Uterus (tissue), 4 donors: ENCODE data around the gene ZCWPW1. TPM values are rescaled to one million over a fixed set of nuclear protein-coding genes. Genes with fewer than 3 reads are reported as not detected.
"Not testable (repeated sequence)": the region's sequence is repeated elsewhere in the genome, so short reads cannot be mapped to it uniquely, and the experiment has no call there.

Experiments
- DNase-seq, 2 donors: peaks; one replicate each; pipeline ENCODE4 v3.0.0-alpha.2; 2019 to 2020
- H3K27ac ChIP-seq, 2 donors: fragments of 200-600 bp; sonication (generic); 1 replicate in 1 of 2; 2 replicates in 1 of 2; pipeline ENCODE4 v1.5.1; 2016 to 2018
- H3K27me3 ChIP-seq, 2 donors: fragments of 200-600 bp; sonication (generic); one replicate each; pipeline ENCODE4 v1.5.1; 2018 to 2019; ENCODE audit warnings: control low read depth in 1 of 2
- H3K36me3 ChIP-seq, 2 donors: fragments of 200-600 bp; sonication (generic); one replicate each; pipeline ENCODE4 v1.5.1; 2019; ENCODE audit warnings: control low read depth in 1 of 2
- H3K4me1 ChIP-seq, 2 donors: fragments of 200-600 bp; sonication (generic); one replicate each; pipeline ENCODE4 v1.5.1; 2018 to 2019; ENCODE audit warnings: control low read depth in 1 of 2
- H3K4me3 ChIP-seq, 2 donors: fragments of 200-600 bp; sonication (generic); 1 replicate in 1 of 2; 2 replicates in 1 of 2; pipeline ENCODE4 v1.5.1; 2018 to 2019; ENCODE audit warnings: mild to moderate bottlenecking in 1 of 2
- H3K9me3 ChIP-seq, 2 donors: fragments of 200-600 bp; sonication (generic); one replicate each; pipeline ENCODE4 v1.5.1; 2019; ENCODE audit warnings: control low read depth in 1 of 2
- CTCF ChIP-seq, 4 experiments: fragments of 200-600 bp in 2 of 4; fragments of 450-650 bp in 2 of 4; sonication (generic) in 2 of 4; IDR thresholded peaks; one replicate each; pipeline ENCODE4 v1.5.1; 2016 to 2019; ENCODE audit warnings: antibody characterized with exemption in 4 of 4, mild to moderate bottlenecking in 2 of 4, moderate library complexity in 1 of 4
- POLR2A ChIP-seq, 2 donors: fragments of 450-650 bp; IDR thresholded peaks; one replicate each; pipeline ENCODE4 v1.6.1; 2016; ENCODE audit warnings: antibody characterized with exemption in 2 of 2, mild to moderate bottlenecking in 1 of 2, moderate library complexity in 1 of 2
- intact Hi-C: fragments of 100-400 bp; cut with DNase I; formaldehyde crosslinking; loops from one replicate; pipeline ENCODE4 v1.15.1; 2023; ENCODE audit warnings: low total_unique reads
- total RNA-seq, 4 donors: library from RNA; depleted of rRNA in 3 of 4; stranded (reverse); fragments of >200 nt in 3 of 4; gene quantifications; one replicate each; pipeline versions ENCODE4 v1.1.0 to v1.2.4, GENCODE V29; 2014 to 2023
- donor health status: DM: yes; HTN: yes; CAD: no.

The ZCWPW1 gene
- total RNA-seq, 4 donors from 2014 or later = 1.5 to 6.1 (median 5.2) TPM; not detected in 1

GRCh38 chr7:100352984-100353684 is 75.4 kb downstream of the ZCWPW1 start:
- H3K27ac ChIP-seq = no peak overlapping the region
- no peak for DNase-seq
- H3K4me1 ChIP-seq = no peaks in the 10 kb centered on the region
- H3K27me3 ChIP-seq = no peaks in the 10 kb centered on the region
- TF ChIP-seq CTCF (IDR thresholded peaks at IDR 0.05) = no peak
- no peak for TF ChIP-seq POLR2A (IDR thresholded peaks at IDR 0.05)
- H3K36me3 ChIP-seq = no peaks in the 10 kb centered on the region
- intact Hi-C loops = no loop called here
- no peak overlapping the region for H3K4me3 ChIP-seq
- no peaks in the 10 kb centered on the region for H3K9me3 ChIP-seq

GRCh38 chr7:100352230-100352781 is 76.2 kb downstream of the ZCWPW1 start:
- H3K27ac ChIP-seq, H3K36me3 ChIP-seq, H3K9me3 ChIP-seq, H3K27me3 ChIP-seq, intact Hi-C loops, H3K4me1 ChIP-seq, H3K4me3 ChIP-seq, DNase-seq: not testable (repeated sequence)

GRCh38 chr7:100351657-100352058 is 76.8 kb downstream of the ZCWPW1 start:
- intact Hi-C loops = no loop called here

More at GRCh38 chr7:100351657-100352058, 76.8 kb downstream of the ZCWPW1 start:
- H3K4me1 ChIP-seq = no peaks in the 10 kb centered on the region
- H3K27ac ChIP-seq = no peak overlapping the region
- H3K9me3 ChIP-seq = no peaks in the 10 kb centered on the region
- no peak for DNase-seq
- no peaks in the 10 kb centered on the region for H3K27me3 ChIP-seq
- H3K36me3 ChIP-seq = no peaks in the 10 kb centered on the region
- H3K4me3 ChIP-seq = no peak overlapping the region
- no peak for TF ChIP-seq POLR2A (IDR thresholded peaks at IDR 0.05)

Other genes starting within 250 kb of the ZCWPW1 start
- gene PVRIG, start 208.8 kb downstream of the ZCWPW1 start, total RNA-seq = under 1 TPM in 1 of 4 donors, not detected in 3; 0.21 TPM
- gene SPDYE3, start 121.0 kb downstream of the ZCWPW1 start, total RNA-seq = not detected
- 10 to 100 TPM; 13.4 to 66.1 (median 56.3) TPM for gene PILRB, start 70.6 kb downstream of the ZCWPW1 start, total RNA-seq
- gene PILRA, start 55.2 kb downstream of the ZCWPW1 start, total RNA-seq = 10 to 100 TPM in 1 of 4 donors, 1 to 10 TPM in 3; 3.3 to 20.6 (median 6.7) TPM
- gene MEPCE, start 1.1 kb upstream of the ZCWPW1 start, total RNA-seq = 10 to 100 TPM; 21.2 to 44.2 (median 30.2) TPM
- gene PPP1R35, start 7.8 kb upstream of the ZCWPW1 start, total RNA-seq = 10 to 100 TPM in 2 of 4 donors, 1 to 10 TPM in 2; 7.4 to 39.7 (median 17.8) TPM
- gene SPACDR, start 35.6 kb upstream of the ZCWPW1 start, total RNA-seq = 10 to 100 TPM in 1 of 4 donors, 1 to 10 TPM in 2, not detected in 1; 1.4 to 22.1 (median 1.8) TPM
- 10 to 100 TPM; 17.6 to 40.3 (median 19.5) TPM for gene TSC22D4, start 50.5 kb upstream of the ZCWPW1 start, total RNA-seq
- gene NYAP1, start 55.2 kb upstream of the ZCWPW1 start, total RNA-seq = 1 to 10 TPM in 2 of 4 donors, under 1 TPM in 2; 0.29 to 6.5 (median 2.4) TPM
- 10 to 100 TPM in 3 of 4 donors, 1 to 10 TPM in 1; 6.8 to 64.4 (median 20.4) TPM for gene AGFG2, start 110.5 kb upstream of the ZCWPW1 start, total RNA-seq
- gene SAP25, start 145.2 kb upstream of the ZCWPW1 start, total RNA-seq = 1 to 10 TPM in 1 of 4 donors, under 1 TPM in 1, not detected in 2; 0.69 to 6.0 TPM
- gene LRCH4, start 157.4 kb upstream of the ZCWPW1 start, total RNA-seq = 100 to 1,000 TPM in 1 of 4 donors, 10 to 100 TPM in 3; 11.5 to 179 (median 56.8) TPM
- gene FBXO24, start 157.6 kb upstream of the ZCWPW1 start, total RNA-seq = 1 to 10 TPM in 2 of 4 donors, not detected in 2; 2.9 to 4.9 TPM
- 100 to 1,000 TPM in 1 of 4 donors, 10 to 100 TPM in 2, 1 to 10 TPM in 1; 6.2 to 151 (median 57.8) TPM for gene PCOLCE, start 173.7 kb upstream of the ZCWPW1 start, total RNA-seq
- 10 to 100 TPM in 2 of 4 donors, 1 to 10 TPM in 2; 1.3 to 35.3 (median 15.1) TPM for gene MOSPD3, start 183.8 kb upstream of the ZCWPW1 start, total RNA-seq
- gene TFR2, start 212.8 kb upstream of the ZCWPW1 start, total RNA-seq = 1 to 10 TPM in 1 of 4 donors, under 1 TPM in 1, not detected in 2; 0.43 to 2.0 TPM
- gene ACTL6B, start 227.7 kb upstream of the ZCWPW1 start, total RNA-seq = not detected
- 100 to 1,000 TPM in 2 of 4 donors, 10 to 100 TPM in 2; 72.0 to 245 (median 94.3) TPM for gene GNB2, start 245.0 kb upstream of the ZCWPW1 start, total RNA-seq